Measurements from ENCODE around the gene STK25. TPM values are rescaled to one million over a fixed set of nuclear protein-coding genes. Genes with fewer than 3 reads are reported as not detected.

Gene STK25
- polyA plus RNA-seq, 3 donors, result 62.7 to 215 (median 69.5) TPM

DNA sequence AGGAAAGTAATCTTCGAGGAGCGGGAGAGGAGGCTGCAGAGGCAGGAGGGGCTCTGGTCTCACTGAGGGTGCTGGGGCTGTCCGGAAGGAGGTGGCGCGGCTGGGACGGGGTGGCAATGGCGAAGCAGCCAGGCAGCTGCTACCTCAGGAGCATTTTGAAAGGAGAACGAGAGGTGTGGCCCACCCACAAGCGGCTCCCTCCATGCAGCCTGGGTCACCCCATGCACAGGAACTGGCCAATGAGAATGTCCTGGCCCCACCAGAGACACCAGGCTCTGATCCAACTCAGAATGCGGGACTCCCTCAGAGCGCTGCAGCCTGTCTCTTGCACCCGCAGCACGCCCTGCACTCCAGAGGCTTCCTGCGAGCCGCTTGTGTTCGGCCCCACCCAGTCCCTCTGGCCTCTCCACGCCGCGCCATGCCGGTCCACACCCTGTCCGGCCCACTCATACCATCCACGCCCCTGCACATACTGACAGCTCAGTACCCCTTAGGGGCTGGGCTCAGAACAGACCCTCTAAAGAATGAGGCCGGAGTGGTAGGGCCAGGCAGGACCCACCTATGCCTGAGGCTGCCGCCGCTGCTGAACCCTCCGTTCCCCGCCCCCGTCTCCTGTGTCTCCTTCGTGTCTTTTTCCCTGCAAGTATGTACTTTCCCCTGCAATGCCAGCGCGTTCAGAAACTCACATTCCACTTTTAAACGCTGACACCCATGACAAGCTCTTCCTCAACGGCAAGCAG lies 43.8 kb upstream of the STK25 start:
- peaks cover 0 to 1% of the 10 kb centered on the region in 2 donors for H3K36me3 Mint-ChIP-seq
- Histone ChIP-seq H3K4me1 (ENCODE audit: control insufficient read depth in 1 of 2, insufficient read depth in 2 of 2, low read length in 2 of 2) (no peaks in the 10 kb centered on the region), H3K27me3 (ENCODE audit: control insufficient read depth in 2 of 2, insufficient read depth in 2 of 2, low read length in 2 of 2) (peaks cover 7 to 22% of the 10 kb centered on the region in 2 donors), H3K36me3 (replicated peaks in 1 of 2; ENCODE audit: control insufficient read depth in 1 of 2, insufficient read depth in 2 of 2, low read length in 2 of 2) (no peaks in the 10 kb centered on the region), H3K79me2 (ENCODE audit: insufficient read depth, low read length) (no peaks in the 10 kb centered on the region), H3K9me3 (replicated peaks in 1 of 2; ENCODE audit: control insufficient read depth in 1 of 2, insufficient read depth in 1 of 2, low read length in 2 of 2) (peaks cover 8 to 10% of the 10 kb centered on the region in 2 donors), H4K20me1 (ENCODE audit: insufficient read depth, low read length) (no peaks in the 10 kb centered on the region), H3K4me3 (replicated peaks in 1 of 3; ENCODE audit: low read depth in 2 of 3, low read length in 3 of 3) (no peak overlapping the region), H3K4me2 (replicated peaks; ENCODE audit: extremely low read depth, low read length, poor library complexity, severe bottlenecking) (no peak overlapping the region), H2AFZ (ENCODE audit: insufficient read depth, low read depth, low read length, poor library complexity, severe bottlenecking) (no peak overlapping the region), H3K9ac (ENCODE audit: insufficient read depth, low read length, poor library complexity, severe bottlenecking) (no peak overlapping the region), H3K27ac (ENCODE audit: low read depth in 1 of 2, low read length in 2 of 2) (no peak overlapping the region)
- H3K4me1 Mint-ChIP-seq, result no peaks in the 10 kb centered on the region
- no peak overlapping the region for H3K27ac Mint-ChIP-seq
- DNase-seq, result no peak
- WGBS (ENCODE audit: insufficient coverage), result 89% methylated on average over 32 of the region's 33 CpGs
- intact Hi-C loops (cut with micrococcal nuclease), result no loop called here
- H3K9me3 Mint-ChIP-seq, result peaks cover 5 to 22% (median 17%) of the 10 kb centered on the region in 7 donors
- no peak overlapping the region for H3K4me3 Mint-ChIP-seq
- TF ChIP-seq, protein P1, sequence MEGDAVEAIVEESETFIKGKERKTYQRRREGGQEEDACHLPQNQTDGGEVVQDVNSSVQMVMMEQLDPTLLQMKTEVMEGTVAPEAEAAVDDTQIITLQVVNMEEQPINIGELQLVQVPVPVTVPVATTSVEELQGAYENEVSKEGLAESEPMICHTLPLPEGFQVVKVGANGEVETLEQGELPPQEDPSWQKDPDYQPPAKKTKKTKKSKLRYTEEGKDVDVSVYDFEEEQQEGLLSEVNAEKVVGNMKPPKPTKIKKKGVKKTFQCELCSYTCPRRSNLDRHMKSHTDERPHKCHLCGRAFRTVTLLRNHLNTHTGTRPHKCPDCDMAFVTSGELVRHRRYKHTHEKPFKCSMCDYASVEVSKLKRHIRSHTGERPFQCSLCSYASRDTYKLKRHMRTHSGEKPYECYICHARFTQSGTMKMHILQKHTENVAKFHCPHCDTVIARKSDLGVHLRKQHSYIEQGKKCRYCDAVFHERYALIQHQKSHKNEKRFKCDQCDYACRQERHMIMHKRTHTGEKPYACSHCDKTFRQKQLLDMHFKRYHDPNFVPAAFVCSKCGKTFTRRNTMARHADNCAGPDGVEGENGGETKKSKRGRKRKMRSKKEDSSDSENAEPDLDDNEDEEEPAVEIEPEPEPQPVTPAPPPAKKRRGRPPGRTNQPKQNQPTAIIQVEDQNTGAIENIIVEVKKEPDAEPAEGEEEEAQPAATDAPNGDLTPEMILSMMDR (IDR thresholded peaks at IDR 0.05), result no peak
- H3K27me3 Mint-ChIP-seq (ENCODE audit: low read depth in 3 of 3), result peaks cover 39 to 61% (median 41%) of the 10 kb centered on the region in 3 donors

GRCh38 chr2:241551599-241551997 lies 43.2 kb upstream of the STK25 start:
- Histone ChIP-seq H3K9ac (ENCODE audit: insufficient read depth, low read length, poor library complexity, severe bottlenecking) (no peak overlapping the region), H3K27me3 (ENCODE audit: control insufficient read depth in 2 of 2, insufficient read depth in 2 of 2, low read length in 2 of 2) (peaks cover 10 to 22% of the 10 kb centered on the region in 2 donors), H3K4me2 (replicated peaks; ENCODE audit: extremely low read depth, low read length, poor library complexity, severe bottlenecking) (no peak overlapping the region), H3K27ac (ENCODE audit: low read depth in 1 of 2, low read length in 2 of 2) (no peak overlapping the region), H3K4me1 (ENCODE audit: control insufficient read depth in 1 of 2, insufficient read depth in 2 of 2, low read length in 2 of 2) (no peaks in the 10 kb centered on the region), H2AFZ (ENCODE audit: insufficient read depth, low read depth, low read length, poor library complexity, severe bottlenecking) (no peak overlapping the region), H3K36me3 (replicated peaks in 1 of 2; ENCODE audit: control insufficient read depth in 1 of 2, insufficient read depth in 2 of 2, low read length in 2 of 2) (no peaks in the 10 kb centered on the region), H4K20me1 (ENCODE audit: insufficient read depth, low read length) (no peaks in the 10 kb centered on the region), H3K4me3 (replicated peaks in 1 of 3; ENCODE audit: low read depth in 2 of 3, low read length in 3 of 3) (no peak overlapping the region), H3K9me3 (replicated peaks in 1 of 2; ENCODE audit: control insufficient read depth in 1 of 2, insufficient read depth in 1 of 2, low read length in 2 of 2) (peaks cover 4 to 6% of the 10 kb centered on the region in 2 donors), H3K79me2 (ENCODE audit: insufficient read depth, low read length) (no peaks in the 10 kb centered on the region)
- WGBS (ENCODE audit: insufficient coverage), result 71% methylated on average over 5 of the region's 12 CpGs
- Mint-ChIP-seq H3K36me3 (no peaks in the 10 kb centered on the region), H3K4me3 (no peak overlapping the region), H3K27me3 (ENCODE audit: low read depth in 3 of 3) (peaks cover 33 to 56% (median 37%) of the 10 kb centered on the region in 3 donors), H3K27ac (no peak overlapping the region), H3K4me1 (no peaks in the 10 kb centered on the region), H3K9me3 (peaks cover under 1 to 16% (median 12%) of the 10 kb centered on the region in 7 donors)
- DNase-seq, result no peak
- TF ChIP-seq, protein P1 (IDR thresholded peaks at IDR 0.05), result no peak
- intact Hi-C loops (cut with micrococcal nuclease), result no loop called here

All from CD14-positive monocyte (primary cell).